Measurements from ENCODE around the gene HERPUD1.
A peak's percentile ranks its signal among the peaks of the same experiment; 100 is the strongest.

The HERPUD1 gene

GRCh38 chr16:56935201-56935600 is 3.3 kb downstream of the HERPUD1 start:
- ATAC-seq (no peak), DNase-seq (no peak)

DNA sequence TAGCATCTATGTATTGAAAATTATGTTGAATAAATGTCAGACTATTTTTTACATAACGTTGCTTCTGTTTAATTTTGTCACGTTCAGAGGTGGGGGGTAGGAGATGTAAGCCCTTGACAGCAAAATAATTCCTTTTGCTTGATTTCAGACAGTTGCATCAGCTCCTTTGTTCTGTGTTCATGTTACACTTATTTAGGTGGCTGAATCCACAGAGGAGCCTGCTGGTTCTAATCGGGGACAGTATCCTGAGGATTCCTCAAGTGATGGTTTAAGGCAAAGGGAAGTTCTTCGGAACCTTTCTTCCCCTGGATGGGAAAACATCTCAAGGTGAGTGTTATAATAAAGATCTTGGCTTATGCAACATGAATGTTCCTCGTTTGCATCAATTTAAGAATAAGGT is 4.5 kb downstream of the HERPUD1 start:
- ATAC-seq: no peak
- no peak for DNase-seq

- DNase-seq: no peak
- no peak for ATAC-seq
Observed at GRCh38 chr16:56936950-56937349, 5.0 kb downstream of the HERPUD1 start.

DNA sequence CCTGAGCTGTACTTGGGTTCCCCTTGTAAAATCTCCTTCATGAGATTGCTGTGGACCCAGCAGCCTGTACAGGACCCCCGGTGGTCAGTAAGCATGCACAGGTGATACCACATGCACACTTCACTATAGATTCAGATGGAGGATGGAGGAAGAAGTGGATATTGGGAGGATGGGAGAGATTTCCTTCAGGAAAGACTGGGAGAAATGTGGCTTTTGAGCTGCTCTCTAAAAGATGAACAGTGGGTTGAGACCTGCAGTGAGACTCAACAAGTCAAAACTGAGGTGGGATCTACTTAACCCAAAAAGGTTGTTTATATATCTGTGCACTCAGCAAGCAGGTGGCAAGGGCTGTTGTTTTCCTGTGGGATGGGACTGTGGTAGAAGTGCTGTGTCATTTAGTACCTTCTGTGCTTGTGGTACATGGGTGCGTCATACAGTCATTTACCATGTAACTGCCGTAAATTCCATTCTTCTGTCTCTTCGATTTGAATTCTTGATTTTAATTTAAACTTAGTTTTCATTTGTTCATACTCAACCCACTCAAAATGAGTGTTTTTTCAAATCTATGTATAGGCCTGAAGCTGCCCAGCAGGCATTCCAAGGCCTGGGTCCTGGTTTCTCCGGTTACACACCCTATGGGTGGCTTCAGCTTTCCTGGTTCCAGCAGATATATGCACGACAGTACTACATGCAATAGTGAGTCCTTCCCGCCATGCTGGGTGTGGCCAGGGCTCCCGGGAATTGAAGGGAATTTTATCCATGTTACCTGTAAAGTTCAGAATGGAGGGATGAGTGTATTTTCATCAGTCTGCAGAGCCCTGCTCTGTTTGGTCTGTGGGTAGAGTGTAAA is 6.9 kb downstream of the HERPUD1 start:
- DNase-seq: peak; percentile 50
- ATAC-seq: peak; percentile 92

DNA sequence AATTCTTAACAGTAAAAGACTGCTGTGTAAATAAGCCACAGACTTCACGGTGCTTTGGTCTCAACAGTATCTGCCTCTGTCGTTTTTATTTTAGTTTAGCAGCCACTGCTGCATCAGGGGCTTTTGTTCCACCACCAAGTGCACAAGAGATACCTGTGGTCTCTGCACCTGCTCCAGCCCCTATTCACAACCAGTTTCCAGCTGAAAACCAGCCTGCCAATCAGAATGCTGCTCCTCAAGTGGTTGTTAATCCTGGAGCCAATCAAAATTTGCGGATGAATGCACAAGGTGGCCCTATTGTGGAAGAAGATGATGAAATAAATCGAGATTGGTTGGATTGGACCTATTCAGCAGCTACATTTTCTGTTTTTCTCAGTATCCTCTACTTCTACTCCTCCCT is 7.9 kb downstream of the HERPUD1 start:
- DNase-seq: no peak
- no peak for ATAC-seq

- ATAC-seq: no peak
Observed at GRCh38 chr16:56941092-56941491, 9.2 kb downstream of the HERPUD1 start.

GRCh38 chr16:56941856-56942331 is 10.0 kb downstream of the HERPUD1 start:
- DNase-seq: no peak
- ATAC-seq: no peak

More at GRCh38 chr16:56941092-56941491, 9.2 kb downstream of the HERPUD1 start:
- DNase-seq: no peak

DNA sequence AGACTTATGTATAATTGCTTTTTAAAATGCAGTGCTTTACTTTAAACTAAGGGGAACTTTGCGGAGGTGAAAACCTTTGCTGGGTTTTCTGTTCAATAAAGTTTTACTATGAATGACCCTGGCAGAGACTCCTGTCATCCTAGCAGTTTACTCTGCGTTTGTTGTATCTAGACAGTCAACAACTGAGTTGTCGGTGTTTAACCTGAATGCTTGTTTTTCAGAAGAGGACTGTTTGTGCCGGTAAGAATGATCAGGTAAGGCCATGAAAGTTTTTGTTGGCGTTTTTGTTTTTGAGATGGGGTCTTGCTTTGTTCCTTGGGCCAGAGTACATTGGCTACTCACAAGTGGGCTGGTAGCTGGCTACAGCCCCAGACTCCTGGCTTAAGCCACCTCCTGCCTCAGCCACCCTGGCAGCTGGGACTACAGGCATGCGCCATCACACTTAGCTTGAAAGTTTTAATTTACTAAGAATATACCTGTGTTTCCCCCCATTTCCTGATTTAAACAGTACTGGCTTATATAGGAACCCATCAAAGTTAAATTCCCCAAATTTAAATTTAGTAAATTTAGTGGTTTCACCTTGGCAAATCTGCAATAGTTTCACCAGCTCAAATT is 11.9 kb downstream of the HERPUD1 start:
- no peak for ATAC-seq
- no peak for DNase-seq

GRCh38 chr16:56944954-56945839 is 13.3 kb downstream of the HERPUD1 start:
- DNase-seq (peak; percentile 50), ATAC-seq (peak; percentile 82)

- DNase-seq: no peak
- no peak for ATAC-seq
Observed at GRCh38 chr16:56945847-56946527, 14.0 kb downstream of the HERPUD1 start.

DNA sequence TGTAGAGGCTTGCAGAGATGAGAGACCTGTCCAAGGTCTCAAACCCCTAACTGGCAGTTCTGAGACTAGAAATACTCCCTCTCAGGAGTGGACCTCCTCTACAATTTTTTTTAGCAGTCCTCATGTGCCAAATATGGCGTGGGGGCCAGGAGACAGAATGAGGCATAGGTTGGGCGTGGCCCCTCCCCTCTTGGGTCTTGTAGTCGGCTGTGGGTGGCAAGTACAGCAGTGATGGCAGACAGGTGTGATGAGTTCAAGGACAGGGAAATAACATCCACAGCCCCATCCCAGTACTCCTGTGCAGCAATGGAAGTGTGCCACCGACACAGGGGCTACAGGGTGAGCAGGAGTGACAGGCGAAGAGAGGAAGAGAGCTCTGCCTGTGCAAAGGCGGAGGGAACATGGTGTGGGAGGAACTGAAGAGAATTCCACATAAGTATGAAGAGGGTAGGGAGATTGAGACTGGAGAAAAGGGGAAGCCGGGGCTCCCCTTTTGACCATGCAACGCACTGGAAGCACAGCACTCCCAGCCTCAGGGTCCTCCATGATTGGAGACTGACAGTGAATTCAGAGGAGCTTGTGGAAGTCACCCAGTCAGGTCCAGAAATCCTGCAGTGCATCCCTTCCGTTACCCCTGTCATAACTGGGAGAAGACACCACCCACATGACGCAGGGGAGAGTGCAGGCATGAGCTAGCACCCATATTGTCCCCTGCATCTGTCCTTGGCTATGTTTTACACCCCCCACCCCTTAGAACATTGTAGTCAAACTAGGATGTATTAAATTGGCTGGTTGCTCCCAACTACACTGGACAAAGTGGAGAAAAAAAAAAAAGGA is 15.0 kb downstream of the HERPUD1 start:
- no peak for DNase-seq
- ATAC-seq: no peak

- DNase-seq (no peak), ATAC-seq (no peak)
Observed at GRCh38 chr16:56947604-56947995, 15.7 kb downstream of the HERPUD1 start.

DNA sequence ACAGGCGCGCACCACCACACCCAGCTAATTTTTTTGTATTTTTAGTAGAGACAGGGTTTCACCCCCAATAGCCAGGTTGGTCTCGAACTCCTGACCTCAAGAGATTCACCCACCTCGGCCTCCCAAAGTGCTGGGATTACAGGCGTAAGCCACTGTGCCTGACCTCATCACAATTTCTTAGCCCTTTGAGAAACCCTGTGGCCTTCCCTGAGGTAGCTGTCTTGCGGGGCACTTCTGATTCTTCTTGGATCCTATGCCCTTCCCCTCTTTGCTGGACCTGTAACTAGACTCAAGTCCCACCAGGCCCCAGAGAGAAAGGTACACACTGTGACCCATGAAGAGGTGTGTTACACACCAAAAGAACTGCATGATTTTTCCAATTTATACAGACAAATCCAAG is 16.3 kb downstream of the HERPUD1 start:
- ATAC-seq: no peak

GRCh38 chr16:56950051-56950450 is 18.1 kb downstream of the HERPUD1 start:
- no peak for DNase-seq
- ATAC-seq: no peak

More for the DNA sequence above, 16.3 kb downstream of the HERPUD1 start:
- no peak for DNase-seq

DNA sequence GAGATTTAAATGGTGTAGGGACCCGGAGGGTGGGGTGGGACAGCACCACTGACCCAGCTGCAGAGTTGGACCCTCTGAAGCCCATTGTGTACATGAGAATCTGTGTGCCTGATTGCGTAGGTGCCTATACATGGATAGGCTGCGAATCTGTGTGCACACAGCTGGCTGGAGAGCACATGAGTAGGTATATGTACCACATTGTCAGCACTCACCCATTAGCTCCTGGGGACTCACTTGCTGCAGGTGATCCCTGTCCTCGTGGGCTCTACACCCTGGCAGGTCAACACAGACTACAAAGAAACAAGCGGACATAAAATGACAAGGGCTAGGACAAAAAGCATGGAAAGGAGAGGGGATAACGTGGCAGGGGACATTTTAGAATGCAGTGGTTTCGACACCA is 18.5 kb downstream of the HERPUD1 start:
- DNase-seq (no peak), ATAC-seq (no peak)

- peak; percentile 76 for DNase-seq
- peak; percentile 96 for ATAC-seq
Observed at GRCh38 chr16:56950881-56951771, 19.2 kb downstream of the HERPUD1 start.

GRCh38 chr16:56953006-56953405 is 21.1 kb downstream of the HERPUD1 start:
- ATAC-seq (no peak), DNase-seq (no peak)

- DNase-seq (no peak), ATAC-seq (no peak)
Observed at GRCh38 chr16:56956076-56956475, 24.1 kb downstream of the HERPUD1 start.

DNA sequence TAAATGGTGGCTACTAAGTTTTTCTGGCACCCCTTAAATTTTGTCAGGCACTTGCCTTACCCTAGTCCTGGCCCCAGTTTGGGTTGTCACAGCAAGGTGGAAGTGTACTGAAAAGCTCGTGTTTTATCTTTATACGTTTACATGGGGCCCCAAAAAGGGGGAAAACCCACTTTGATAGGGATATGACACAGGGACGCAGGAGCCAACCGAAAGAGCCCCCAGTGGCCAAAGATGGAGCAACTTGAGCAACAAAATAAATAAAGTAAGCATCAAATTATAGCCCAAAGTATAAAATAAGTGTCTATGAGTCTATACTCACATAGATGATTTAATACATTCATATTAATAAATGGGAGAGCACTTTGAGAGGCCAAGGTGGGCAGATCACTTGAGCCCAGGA is 24.8 kb downstream of the HERPUD1 start:
- DNase-seq (no peak), ATAC-seq (no peak)

GRCh38 chr16:56960681-56961281 is 28.8 kb downstream of the HERPUD1 start:
- no peak for DNase-seq

More at GRCh38 chr16:56960681-56961281, 28.8 kb downstream of the HERPUD1 start:
- ATAC-seq: no peak
